B cell (primary cell): ENCODE data around the gene TREML2. TPM values are rescaled to one million over a fixed set of nuclear protein-coding genes. Genes with fewer than 3 reads are reported as not detected.

Experiments used
- ATAC-seq: fragments of 200-7000 bp; cut with Tn5 transposase; one replicate; pipeline ENCODE4 v1.10.0; 2021; ENCODE audit warnings: low read depth, mild to moderate bottlenecking, moderate number of reproducible peaks, moderate library complexity
- CTCF ChIA-PET: fragments of 350-600 bp; sonication (Branson Sonifier 250); formaldehyde crosslinking; loops from one replicate; lab custom pipeline; 2021; ENCODE audit warnings: antibody characterized with exemption, inconsistent platforms; lab: Charles Lee
- POLR2A ChIA-PET: fragments of 350-600 bp; sonication (Branson Sonifier 250); formaldehyde crosslinking; loops from one replicate; lab custom pipeline; 2021; ENCODE audit warnings: antibody characterized with exemption; lab: Charles Lee
- DNase-seq: peaks from one replicate; pipeline ENCODE4 v3.0.0; 2013
- H2AFZ ChIP-seq: 2 replicates; pipeline ENCODE4 v1.6.1; 2012; ENCODE audit warnings: mild to moderate bottlenecking, low read depth, low read length; ENCODE audit not compliant: insufficient read depth, poor library complexity, severe bottlenecking
- H3K27ac ChIP-seq, 2 donors: 1 replicate in 1 of 2; 2 replicates in 1 of 2; pipeline ENCODE4 v1.5.1; 2012 to 2013; ENCODE audit warnings: low read length in 2 of 2, mild to moderate bottlenecking in 2 of 2, moderate library complexity in 1 of 2
- H3K27me3 ChIP-seq, 4 experiments: fragments of 200-600 bp in 1 of 4; sonication (generic) in 1 of 4; replicated peaks in 1 of 4; 1 replicate in 2 of 4; 2 replicates in 2 of 4; pipeline versions ENCODE4 v1.6.1 to v1.7.0; 2013 to 2016; ENCODE audit warnings: low read length in 3 of 4, mild to moderate bottlenecking in 2 of 4, mixed read lengths in 1 of 4, moderate library complexity in 1 of 4; ENCODE audit not compliant: insufficient read depth in 4 of 4, control insufficient read depth in 3 of 4; ENCODE audit errors: control extremely low read depth in 1 of 4
- H3K36me3 ChIP-seq, 2 experiments: replicated peaks in 1 of 2; 1 replicate in 1 of 2; 2 replicates in 1 of 2; pipeline versions ENCODE4 v1.6.1 to v1.7.1; 2013; ENCODE audit warnings: low read length in 1 of 2; ENCODE audit not compliant: insufficient read depth in 2 of 2, control insufficient read depth in 1 of 2; ENCODE audit errors: control extremely low read depth in 1 of 2, extremely low read depth in 1 of 2
- H3K4me1 ChIP-seq, 2 donors: fragments of 200-600 bp in 1 of 2; sonication (generic) in 1 of 2; 1 replicate in 1 of 2; 2 replicates in 1 of 2; pipeline versions ENCODE4 v1.5.1 to v1.6.1; 2013 to 2017; ENCODE audit warnings: low read length in 2 of 2; ENCODE audit not compliant: control insufficient read depth in 2 of 2, insufficient read depth in 2 of 2
- H3K4me2 ChIP-seq: replicated peaks from 2 replicates; pipeline ENCODE3; 2012; ENCODE audit warnings: mild to moderate bottlenecking, low read depth, low read length; ENCODE audit not compliant: poor library complexity, severe bottlenecking
- H3K4me3 ChIP-seq, 5 experiments: fragments of 200-600 bp in 1 of 5; sonication (generic) in 1 of 5; 1 replicate in 3 of 5; 2 replicates in 2 of 5; pipeline versions ENCODE4 v1.5.1 to v1.7.0; 2011 to 2016; ENCODE audit warnings: low read length in 4 of 5, mild to moderate bottlenecking in 4 of 5, low read depth in 2 of 5, control low read depth in 1 of 5, moderate library complexity in 1 of 5; ENCODE audit not compliant: insufficient read depth in 1 of 5; ENCODE audit errors: control extremely low read depth in 1 of 5, extremely low read depth in 1 of 5
- H3K79me2 ChIP-seq: fragments of 200-600 bp; sonication (generic); one replicate; pipeline ENCODE4 v1.6.0; 2016; ENCODE audit warnings: low read length; ENCODE audit not compliant: control insufficient read depth, insufficient read depth
- H3K9ac ChIP-seq: fragments of 200-600 bp; sonication (generic); 2 replicates; pipeline ENCODE4 v1.6.1; 2017; ENCODE audit warnings: mild to moderate bottlenecking, low read length, moderate library complexity
- H3K9me3 ChIP-seq, 3 donors: one replicate each; pipeline versions ENCODE4 v1.6.1 to v1.7.1; 2013; ENCODE audit warnings: low read length in 2 of 3; ENCODE audit not compliant: control insufficient read depth in 2 of 3, insufficient read depth in 1 of 3; ENCODE audit errors: control extremely low read depth in 1 of 3
- H4K20me1 ChIP-seq: 2 replicates; pipeline ENCODE4 v1.6.0; 2012; ENCODE audit warnings: mild to moderate bottlenecking, low read length; ENCODE audit not compliant: insufficient read depth, control insufficient read depth, poor library complexity, severe bottlenecking
- H3K27ac Mint-ChIP-seq: one replicate; pipeline ENCODE4 v1.8.0; 2021; ENCODE audit warnings: mixed read lengths
- H3K27me3 Mint-ChIP-seq: one replicate; pipeline ENCODE4 v1.8.0; 2021; ENCODE audit warnings: mixed read lengths
- H3K4me1 Mint-ChIP-seq: one replicate; pipeline ENCODE4 v1.8.0; 2021; ENCODE audit warnings: mixed read lengths
- H3K4me3 Mint-ChIP-seq: one replicate; pipeline ENCODE4 v1.8.0; 2021; ENCODE audit warnings: mixed read lengths
- H3K9me3 Mint-ChIP-seq: one replicate; pipeline ENCODE4 v1.8.0; 2022; ENCODE audit warnings: mixed read lengths; ENCODE audit not compliant: insufficient read depth
- CTCF ChIP-seq: fragments of 200-600 bp; IDR thresholded peaks from one replicate; pipeline ENCODE4 v1.8.0; 2022; ENCODE audit warnings: antibody characterized with exemption, mild to moderate bottlenecking
- EZH2 ChIP-seq: IDR thresholded peaks from 2 replicates; pipeline ENCODE4 v1.6.1; 2012; ENCODE audit warnings: borderline replicate concordance, low read depth, mild to moderate bottlenecking, moderate library complexity, low read length; ENCODE audit not compliant: insufficient read depth, poor library complexity, severe bottlenecking
- WGBS: methylation state at CpG from one replicate; pipeline ENCODE4 v1.1.5; 2013; ENCODE audit warnings: missing lambda C conversion rate; ENCODE audit not compliant: insufficient coverage; 5-methylcytosine and 5-hydroxymethylcytosine counted together
- intact Hi-C: fragments of 100-400 bp; cut with micrococcal nuclease; formaldehyde crosslinking; loops from one replicate; pipeline ENCODE4 v1.10.0; 2022
- polyA plus RNA-seq: library from polyadenylated mRNA; depleted of rRNA; stranded (reverse); fragments of >200 nt; gene quantifications from 2 replicates; pipeline ENCODE4 v1.2.3, GENCODE V29; 2012
- total RNA-seq, 2 donors: library from RNA; stranded (reverse); fragments of 120-200 nt in 1 of 2; gene quantifications; 1 replicate in 1 of 2; 2 replicates in 1 of 2; pipeline versions ENCODE4 v1.2.3 to v1.2.4, GENCODE V29; 2013 to 2022

TREML2 gene
- total and polyA plus RNA-seq, 2 donors (not counting 1 experiment from before 2014, with no cell fraction given) = 9.6 to 51.1 TPM

GRCh38 chr6:41193171-41193734 lies 7.7 kb downstream of the TREML2 start:
- no peaks in the 10 kb centered on the region for H3K27me3 ChIP-seq
- no peak overlapping the region for H3K9ac ChIP-seq
- no peak overlapping the region for H3K4me3 Mint-ChIP-seq
- intact Hi-C loops = no loop called here
- 98% methylated on average over 4 of the region's 5 CpGs for WGBS
- ATAC-seq = no peak
- DNase-seq = no peak
- peaks cover 5 to 81% of the 10 kb centered on the region in 2 experiments for H3K36me3 ChIP-seq
- H3K9me3 Mint-ChIP-seq = peaks cover 8% of the 10 kb centered on the region
- peaks cover 71% of the 10 kb centered on the region for H3K4me1 Mint-ChIP-seq
- ChIA-PET CTCF (no interaction called here), POLR2A (no interaction called here)
- peaks cover 40% of the 10 kb centered on the region for H4K20me1 ChIP-seq
- H3K27ac Mint-ChIP-seq = peak overlapping the region; percentile 59
- peaks cover 0 to 17% (median 12%) of the 10 kb centered on the region in 3 donors for H3K9me3 ChIP-seq
- H2AFZ ChIP-seq = no peak overlapping the region
- TF ChIP-seq EZH2 = no peak
- no peak for TF ChIP-seq CTCF
- no peak overlapping the region for H3K4me3 ChIP-seq
- H3K79me2 ChIP-seq = peaks cover 40% of the 10 kb centered on the region
- H3K4me2 ChIP-seq = no peak overlapping the region
- H3K27ac ChIP-seq = peak overlapping the region in 1 of 2 donors; percentile 94
- peaks cover 47 to 56% of the 10 kb centered on the region in 2 donors for H3K4me1 ChIP-seq
- H3K27me3 Mint-ChIP-seq = no peaks in the 10 kb centered on the region

GRCh38 chr6:41191569-41191968 lies 9.4 kb downstream of the TREML2 start:
- DNase-seq (peak; percentile 46), ATAC-seq (no peak)
- Mint-ChIP-seq H3K27ac (peak overlapping the region; percentile 26), H3K9me3 (peaks cover 8% of the 10 kb centered on the region), H3K4me1 (peaks cover 68% of the 10 kb centered on the region), H3K27me3 (no peaks in the 10 kb centered on the region), H3K4me3 (no peak overlapping the region)
- Histone ChIP-seq H4K20me1 (peaks cover 33% of the 10 kb centered on the region), H3K27ac (peak overlapping the region; percentile 18 to 51), H3K27me3 (no peaks in the 10 kb centered on the region), H3K4me3 (no peak overlapping the region), H3K9me3 (peaks cover 0 to 17% (median 12%) of the 10 kb centered on the region in 3 donors), H3K4me2 (no peak overlapping the region), H2AFZ (no peak overlapping the region), H3K4me1 (peaks cover 40 to 55% of the 10 kb centered on the region in 2 donors), H3K79me2 (peaks cover 23% of the 10 kb centered on the region), H3K9ac (no peak overlapping the region), H3K36me3 (peaks cover 5 to 64% of the 10 kb centered on the region in 2 experiments)
- TF ChIP-seq CTCF (peak; percentile 22), EZH2 (no peak)
- ChIA-PET POLR2A (interaction anchor here (0.5 kb wide), 1 partner anchor 115 kb away, joined by 6 read pairs; no protein-coding TSS in a partner anchor), CTCF (interaction anchor here (0.7 to 1.7 kb wide), 7 partner anchors 9 to 120 kb away, joined by 3 to 10 read pairs (median 5); partner anchors contain the start of gene TREML2)
- 38% methylated on average over 6 of the region's 6 CpGs for WGBS
- intact Hi-C loops = no loop called here
